ENCODE results near the gene NLRX1. TPM values are rescaled to one million over a fixed set of nuclear protein-coding genes. Genes with fewer than 3 reads are reported as not detected.
"Not testable (repeated sequence)": the region's sequence is repeated elsewhere in the genome, so short reads cannot be mapped to it uniquely, and the experiment has no call there.

NLRX1 gene
- polyA plus RNA-seq, 4 donors, result 11.7 to 14.4 (median 12.2) TPM

DNA sequence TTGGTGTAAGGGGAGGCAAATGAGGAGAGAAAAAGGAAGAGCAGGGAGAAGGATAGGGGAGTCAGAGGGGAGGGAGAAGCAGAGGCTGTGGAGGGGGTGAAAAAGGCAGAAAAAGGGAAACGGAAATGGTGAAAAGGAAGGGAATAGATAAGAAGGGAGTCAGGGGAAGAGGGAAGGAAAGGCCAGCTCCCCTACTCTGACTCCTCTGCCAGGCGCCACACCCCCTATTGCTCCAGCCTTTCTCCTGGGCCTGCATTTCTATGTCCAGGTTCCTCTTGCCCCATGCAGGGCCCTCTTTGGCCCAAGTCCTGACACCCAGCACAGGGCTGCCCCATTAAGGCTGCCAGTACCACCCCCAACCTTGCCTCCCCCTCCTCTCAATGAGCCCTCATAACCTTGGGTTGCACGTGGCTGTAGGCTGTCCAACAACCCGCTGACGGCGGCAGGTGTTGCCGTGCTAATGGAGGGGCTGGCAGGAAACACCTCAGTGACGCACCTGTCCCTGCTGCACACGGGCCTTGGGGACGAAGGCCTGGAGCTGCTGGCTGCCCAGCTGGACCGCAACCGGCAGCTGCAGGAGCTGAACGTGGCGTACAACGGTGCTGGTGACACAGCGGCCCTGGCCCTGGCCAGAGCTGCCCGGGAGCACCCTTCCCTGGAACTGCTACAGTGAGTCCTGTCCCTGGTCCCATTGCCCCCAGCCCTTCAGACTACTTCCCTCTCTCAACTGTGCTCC lies 13.3 kb downstream of the NLRX1 start:
- no peak for DNase-seq (ENCODE audit: low read depth in 4 of 4, low spot score in 3 of 4)

DNA sequence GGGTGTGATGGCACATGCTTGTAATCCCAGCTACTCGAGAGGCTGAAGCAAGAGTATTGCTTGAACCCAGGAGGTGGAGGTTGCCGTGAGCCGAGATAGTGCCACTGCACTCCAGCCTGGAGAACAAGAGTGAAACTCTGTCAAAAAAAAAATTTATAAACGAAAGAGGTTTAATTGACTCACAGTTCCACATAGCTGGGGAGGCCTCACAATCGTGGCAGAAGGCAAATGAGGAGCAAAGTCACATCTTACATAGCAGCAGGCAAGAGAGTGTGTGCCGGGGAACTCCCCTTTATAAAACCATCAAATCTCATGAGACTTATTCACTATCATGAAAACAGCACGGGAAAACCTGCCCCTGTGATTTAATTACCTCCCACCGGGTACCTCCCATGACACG lies 15.9 kb downstream of the NLRX1 start:
- DNase-seq (ENCODE audit: low read depth in 4 of 4, low spot score in 3 of 4), result not testable (repeated sequence)

- no peak for DNase-seq (ENCODE audit: low read depth in 4 of 4, low spot score in 3 of 4)
Measured at GRCh38 chr11:119185981-119186634, 17.6 kb downstream of the NLRX1 start.

GRCh38 chr11:119187123-119187892 lies 18.8 kb downstream of the NLRX1 start:
- DNase-seq (ENCODE audit: low read depth in 4 of 4, low spot score in 3 of 4), result no peak

DNA sequence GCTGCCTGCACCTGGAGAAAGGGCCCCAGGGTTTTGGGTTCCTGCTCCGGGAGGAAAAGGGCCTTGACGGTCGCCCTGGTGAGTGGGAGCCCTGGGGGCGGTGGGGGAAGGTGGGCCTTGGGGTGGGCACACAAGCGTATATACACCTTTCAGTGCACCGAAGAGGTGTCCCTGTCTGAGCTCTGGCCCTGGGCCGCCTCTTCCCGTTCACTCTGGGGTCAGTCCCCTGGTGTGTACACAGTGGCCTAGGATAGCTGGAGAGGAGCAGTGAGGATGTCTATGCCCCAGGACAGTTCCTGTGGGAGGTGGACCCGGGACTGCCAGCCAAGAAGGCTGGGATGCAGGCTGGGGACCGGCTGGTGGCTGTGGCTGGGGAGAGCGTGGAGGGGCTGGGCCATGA lies 19.5 kb downstream of the NLRX1 start:
- no peak for DNase-seq (ENCODE audit: low read depth in 4 of 4, low spot score in 3 of 4)

- DNase-seq (ENCODE audit: low read depth in 4 of 4, low spot score in 3 of 4), result no peak
Measured at GRCh38 chr11:119188887-119189286, 20.4 kb downstream of the NLRX1 start.

DNA sequence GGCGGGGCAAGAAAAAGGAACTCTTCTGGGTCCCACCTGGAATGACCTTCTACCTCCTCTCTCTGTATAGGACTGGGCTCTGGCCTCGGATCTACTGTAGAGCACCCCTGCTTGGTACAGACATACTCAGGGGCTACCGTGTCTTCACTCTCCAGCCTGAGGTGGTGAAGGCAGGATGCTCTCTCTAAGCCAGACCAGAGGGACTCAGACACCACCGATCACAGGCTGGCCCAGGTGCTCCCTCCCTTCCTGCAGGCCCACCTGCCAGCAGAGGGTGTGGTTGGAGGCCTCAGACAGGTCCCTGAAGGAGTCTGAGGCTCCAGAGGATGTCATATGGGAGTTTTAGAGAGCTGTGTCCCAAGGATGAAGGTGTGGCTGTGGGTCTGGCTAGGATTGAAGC lies 20.9 kb downstream of the NLRX1 start:
- DNase-seq (ENCODE audit: low read depth in 4 of 4, low spot score in 3 of 4), result no peak

DNA sequence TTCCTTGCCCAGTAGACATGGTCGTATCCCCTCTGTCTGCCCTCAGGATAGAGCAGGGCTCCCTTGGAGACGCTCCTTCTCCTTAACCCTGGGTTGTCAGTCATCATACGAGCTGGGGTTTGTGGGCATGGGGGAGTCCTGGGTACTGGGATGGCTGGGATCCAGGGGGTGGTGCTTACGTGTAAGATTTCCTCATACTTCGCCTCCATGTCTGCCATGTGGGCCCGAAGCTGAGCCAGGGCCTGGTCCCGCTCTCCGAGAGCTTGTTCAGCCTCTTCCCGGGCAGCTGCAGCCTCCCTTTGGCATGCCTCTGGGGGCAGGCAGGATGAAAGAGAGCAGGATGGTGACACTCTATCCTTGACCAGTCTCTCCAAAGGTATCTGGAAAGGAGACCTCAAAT lies 22.0 kb downstream of the NLRX1 start:
- no peak for DNase-seq (ENCODE audit: low read depth in 4 of 4, low spot score in 3 of 4)

DNA sequence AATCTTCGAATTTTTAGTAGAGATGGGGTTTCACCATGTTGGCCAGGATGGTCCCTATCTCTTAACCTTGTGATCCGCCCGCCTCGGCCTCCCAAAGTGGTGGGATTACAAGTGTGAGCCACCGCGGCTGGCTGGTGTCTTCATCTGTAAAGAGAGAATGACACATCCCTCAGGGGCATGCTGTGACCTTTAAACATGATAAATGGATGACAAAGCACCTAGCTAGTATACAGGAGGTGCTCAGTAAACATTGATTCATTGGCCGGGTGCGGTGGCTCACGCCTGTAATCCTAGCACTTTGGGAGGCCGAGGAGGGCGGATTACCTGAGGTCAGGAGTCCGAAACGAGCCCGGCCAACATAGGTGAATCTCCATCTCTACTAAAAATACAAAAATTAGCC lies 22.7 kb downstream of the NLRX1 start:
- not testable (repeated sequence) for DNase-seq (ENCODE audit: low read depth in 4 of 4, low spot score in 3 of 4)

- DNase-seq (ENCODE audit: low read depth in 4 of 4, low spot score in 3 of 4), result no peak
Measured at GRCh38 chr11:119192111-119192510, 23.6 kb downstream of the NLRX1 start.

- DNase-seq (ENCODE audit: low read depth in 4 of 4, low spot score in 3 of 4), result no peak
Measured at GRCh38 chr11:119193001-119193400, 24.5 kb downstream of the NLRX1 start.

GRCh38 chr11:119193626-119194025 lies 25.1 kb downstream of the NLRX1 start:
- DNase-seq (ENCODE audit: low read depth in 4 of 4, low spot score in 3 of 4), result no peak

GRCh38 chr11:119194811-119195440 lies 26.4 kb downstream of the NLRX1 start:
- DNase-seq (ENCODE audit: low read depth in 4 of 4, low spot score in 3 of 4), result no peak

GRCh38 chr11:119195680-119196079 lies 27.2 kb downstream of the NLRX1 start:
- DNase-seq (ENCODE audit: low read depth in 4 of 4, low spot score in 3 of 4), result no peak

DNA sequence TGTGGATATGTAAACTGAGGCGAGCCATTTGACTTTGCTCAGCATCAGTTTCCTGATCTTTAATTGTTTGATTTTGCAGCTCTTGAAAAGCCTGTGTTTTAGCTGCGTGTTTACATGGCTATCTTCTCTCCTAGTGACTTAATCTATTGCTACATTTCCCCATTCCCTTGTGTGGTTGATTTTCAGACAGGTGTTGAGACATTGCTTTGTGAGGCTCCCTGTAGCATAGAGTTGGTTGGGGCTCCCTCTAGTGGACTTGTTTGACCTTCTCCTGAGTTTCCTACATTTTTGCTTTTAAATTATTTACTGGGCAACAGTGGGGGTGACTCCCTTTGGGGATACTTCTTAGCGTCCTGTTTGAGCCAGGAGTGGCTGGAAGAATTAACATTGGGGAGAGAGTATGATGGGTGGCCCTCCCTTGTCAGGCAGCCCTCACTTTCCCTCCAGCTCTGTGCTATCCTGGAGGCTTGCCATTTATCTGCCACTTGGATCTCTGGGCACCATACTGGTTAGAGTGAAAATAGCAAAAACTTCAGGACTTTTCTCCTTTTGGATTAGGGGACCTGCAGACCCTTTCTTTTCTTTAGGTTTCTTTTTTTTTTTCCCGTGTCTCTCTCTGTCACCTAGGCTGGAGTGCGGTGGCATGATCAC lies 28.4 kb downstream of the NLRX1 start:
- DNase-seq (ENCODE audit: low read depth in 4 of 4, low spot score in 3 of 4), result peak; percentile 69 to 82 (median 76)

- DNase-seq (ENCODE audit: low read depth in 4 of 4, low spot score in 3 of 4), result no peak
Measured at GRCh38 chr11:119198925-119199324, 30.4 kb downstream of the NLRX1 start.

GRCh38 chr11:119201236-119201635 lies 32.7 kb downstream of the NLRX1 start:
- not testable (repeated sequence) for DNase-seq (ENCODE audit: low read depth in 4 of 4, low spot score in 3 of 4)

DNA sequence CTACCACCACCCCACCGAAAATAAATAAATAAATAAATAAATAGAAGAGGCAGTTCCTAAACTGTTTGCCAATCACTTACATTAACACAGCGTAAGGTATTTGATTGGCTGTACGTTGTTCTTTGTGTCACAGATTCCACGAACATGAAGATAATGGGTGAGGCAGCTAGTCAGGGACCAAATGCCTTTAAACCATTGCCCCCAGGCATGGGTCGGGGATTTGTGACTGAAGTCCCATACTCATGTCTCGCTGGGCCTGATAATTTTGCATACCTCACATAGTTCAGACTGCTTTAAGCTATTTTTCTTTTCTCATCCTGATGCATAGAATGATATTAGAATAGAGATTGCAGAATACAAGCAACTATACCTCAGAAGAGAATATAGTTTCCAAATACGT lies 34.0 kb downstream of the NLRX1 start:
- no peak for DNase-seq (ENCODE audit: low read depth in 4 of 4, low spot score in 3 of 4)

- DNase-seq (ENCODE audit: low read depth in 4 of 4, low spot score in 3 of 4), result no peak
Measured at GRCh38 chr11:119204066-119204465, 35.5 kb downstream of the NLRX1 start.

DNA sequence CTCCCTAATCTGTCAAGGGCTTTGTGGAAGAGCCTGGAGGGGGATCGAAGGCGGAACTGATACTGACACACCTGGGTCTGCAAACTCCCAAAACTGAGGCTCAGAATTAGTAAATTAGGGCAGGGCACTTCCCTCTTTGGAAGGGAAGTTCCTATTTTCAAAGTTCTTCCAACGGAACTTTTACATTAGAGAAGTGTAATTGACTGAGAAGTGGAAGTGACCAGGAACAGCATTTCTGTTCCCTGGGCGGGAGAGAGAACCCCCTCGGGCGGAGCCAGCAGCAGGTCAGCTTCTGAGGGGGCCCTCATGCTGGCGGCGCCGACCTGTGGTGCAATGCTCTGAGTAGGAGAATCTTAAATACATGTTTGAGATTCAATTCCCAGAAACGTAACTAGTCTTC lies 36.6 kb downstream of the NLRX1 start:
- DNase-seq (ENCODE audit: low read depth in 4 of 4, low spot score in 3 of 4), result no peak

All from right renal pelvis (tissue), 4 donors.